ENCODE measurements around the gene HDAC4.

Gene HDAC4

DNA sequence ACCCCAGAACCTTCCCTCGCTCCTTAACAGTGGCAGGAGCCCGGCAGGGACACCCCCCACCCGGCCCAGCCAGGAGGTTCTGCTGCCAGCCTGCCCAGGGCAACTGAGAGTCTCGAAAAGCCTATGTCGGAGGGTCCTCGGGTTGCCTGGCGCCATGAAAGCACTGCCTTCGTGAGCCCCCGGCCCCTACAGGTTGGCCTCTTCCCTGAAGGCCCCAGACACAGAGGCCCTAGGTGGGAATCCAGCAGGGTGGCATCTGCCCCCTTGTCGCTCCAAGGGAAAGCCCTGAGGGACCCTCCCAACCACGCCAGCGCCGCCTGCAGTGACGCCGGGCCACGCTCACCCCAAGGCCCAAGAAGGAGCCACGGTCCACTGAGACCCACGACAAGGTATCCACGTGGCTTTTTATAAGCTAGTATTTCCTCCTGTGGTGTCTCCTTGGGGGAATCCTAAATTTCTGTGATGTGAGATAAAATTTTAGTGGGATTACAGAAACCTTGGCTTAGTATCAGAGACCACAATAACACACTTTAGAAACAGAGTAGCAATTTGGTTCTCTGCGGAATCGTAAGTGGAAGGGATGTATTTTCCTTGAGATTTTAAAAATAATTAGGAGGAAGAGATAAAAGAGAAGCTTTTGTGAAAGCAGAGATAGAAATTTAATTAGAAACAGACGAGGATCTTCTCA lies 138.9 kb downstream of the HDAC4 start:
- Histone ChIP-seq H3K36me3 (ENCODE audit: control insufficient read depth, insufficient read depth, low read length) (no peaks in the 10 kb centered on the region), H3K27me3 (ENCODE audit: control insufficient read depth, insufficient read depth, low read length) (no peaks in the 10 kb centered on the region), H3K9me3 (ENCODE audit: control insufficient read depth, insufficient read depth, low read length) (no peaks in the 10 kb centered on the region), H3K4me3 (ENCODE audit: low read depth, low read length) (no peak overlapping the region), H3K9ac (ENCODE audit: low read depth, low read length) (no peak overlapping the region), H3K4me1 (ENCODE audit: control insufficient read depth, insufficient read depth, low read length) (peaks cover 8% of the 10 kb centered on the region)

- Histone ChIP-seq H3K36me3 (ENCODE audit: control insufficient read depth, insufficient read depth, low read length) (no peaks in the 10 kb centered on the region), H3K4me1 (ENCODE audit: control insufficient read depth, insufficient read depth, low read length) (peaks cover 8% of the 10 kb centered on the region), H3K4me3 (ENCODE audit: low read depth, low read length) (no peak overlapping the region), H3K9ac (ENCODE audit: low read depth, low read length) (no peak overlapping the region), H3K9me3 (ENCODE audit: control insufficient read depth, insufficient read depth, low read length) (no peaks in the 10 kb centered on the region), H3K27me3 (ENCODE audit: control insufficient read depth, insufficient read depth, low read length) (no peaks in the 10 kb centered on the region)
Measured at GRCh38 chr2:239261356-239261755, 139.5 kb downstream of the HDAC4 start.

DNA sequence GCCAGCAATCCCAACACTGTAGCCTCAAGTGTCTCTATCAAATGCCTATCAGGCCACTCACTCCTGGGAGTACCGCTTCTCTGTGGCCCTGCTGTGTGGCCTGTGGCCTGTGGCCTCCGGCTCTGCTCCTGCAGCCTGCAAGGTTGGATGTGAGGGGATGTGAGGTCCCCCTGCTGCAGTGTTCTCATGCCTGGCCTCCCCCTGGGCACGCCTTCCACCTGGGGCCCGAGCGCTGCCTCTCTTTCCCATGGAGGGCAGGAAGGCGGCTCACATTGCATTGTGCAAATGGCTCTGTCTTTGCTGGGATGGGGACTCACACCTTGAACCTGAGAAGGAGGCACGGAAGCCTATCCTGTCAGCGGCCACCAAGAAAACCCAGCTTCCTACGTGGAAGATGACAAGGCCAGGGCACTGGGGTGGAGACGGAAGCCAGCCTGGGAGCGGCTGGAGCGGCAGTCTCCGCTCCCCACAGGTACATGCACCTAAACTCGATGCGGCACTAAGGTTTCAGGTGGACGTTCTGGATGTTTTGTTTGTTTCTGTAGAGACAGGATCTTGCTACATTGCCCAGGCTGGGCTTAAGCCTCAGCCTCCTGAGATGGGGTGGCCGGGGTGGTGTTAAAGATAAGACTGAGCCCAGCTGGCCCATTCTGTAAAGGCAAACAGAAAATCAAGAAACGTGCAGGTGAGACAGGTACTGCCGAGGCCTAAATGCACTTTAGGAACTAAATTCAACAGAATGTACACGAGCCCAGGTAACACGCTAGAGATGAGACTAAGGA lies 140.1 kb downstream of the HDAC4 start:
- Histone ChIP-seq H3K4me1 (ENCODE audit: control insufficient read depth, insufficient read depth, low read length) (peaks cover 8% of the 10 kb centered on the region), H3K36me3 (ENCODE audit: control insufficient read depth, insufficient read depth, low read length) (no peaks in the 10 kb centered on the region)

DNA sequence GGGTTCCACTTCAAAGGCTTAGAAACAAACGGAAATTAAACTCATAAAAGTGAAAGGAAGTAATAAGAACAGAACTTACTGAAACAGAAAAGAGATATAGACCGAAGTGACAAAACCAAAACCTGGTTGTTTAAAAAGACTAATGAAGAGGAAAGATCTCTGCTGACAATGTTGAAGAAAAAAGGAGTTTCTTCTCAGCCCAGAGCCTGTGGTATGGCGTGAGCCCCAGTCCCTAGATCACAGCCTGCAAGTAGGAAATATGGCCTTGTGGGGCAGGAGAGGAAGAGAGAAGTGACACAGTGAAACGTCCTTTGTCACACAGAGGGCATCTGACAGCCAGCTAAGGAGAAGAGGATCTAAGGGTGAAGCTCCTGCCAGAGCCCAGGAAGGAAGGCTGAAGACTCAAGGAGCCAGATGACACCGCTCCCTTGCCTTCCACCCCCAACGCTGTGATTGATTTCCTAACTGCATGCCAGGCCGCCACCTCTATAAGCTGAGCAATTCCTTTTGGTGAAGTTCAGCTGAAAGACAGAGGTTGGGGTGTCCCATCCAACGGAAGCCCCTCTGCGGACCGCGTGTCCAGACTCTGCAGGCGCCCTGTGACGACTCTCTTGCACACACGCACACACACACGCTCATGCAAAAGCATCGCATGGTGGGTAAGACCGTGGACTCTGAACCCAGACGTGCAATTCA lies 141.1 kb downstream of the HDAC4 start:
- Histone ChIP-seq H3K9ac (ENCODE audit: low read depth, low read length) (no peak overlapping the region), H3K4me1 (ENCODE audit: control insufficient read depth, insufficient read depth, low read length) (peaks cover 3% of the 10 kb centered on the region), H3K27me3 (ENCODE audit: control insufficient read depth, insufficient read depth, low read length) (no peaks in the 10 kb centered on the region), H3K4me3 (ENCODE audit: low read depth, low read length) (no peak overlapping the region), H3K9me3 (ENCODE audit: control insufficient read depth, insufficient read depth, low read length) (no peaks in the 10 kb centered on the region), H3K36me3 (ENCODE audit: control insufficient read depth, insufficient read depth, low read length) (no peaks in the 10 kb centered on the region)

More for the DNA sequence above, 140.1 kb downstream of the HDAC4 start:
- no peak overlapping the region for H3K9ac ChIP-seq (ENCODE audit: low read depth, low read length)
- no peaks in the 10 kb centered on the region for H3K9me3 ChIP-seq (ENCODE audit: control insufficient read depth, insufficient read depth, low read length)
- H3K4me3 ChIP-seq (ENCODE audit: low read depth, low read length): no peak overlapping the region
- H3K27me3 ChIP-seq (ENCODE audit: control insufficient read depth, insufficient read depth, low read length): no peaks in the 10 kb centered on the region

- Histone ChIP-seq H3K36me3 (ENCODE audit: control insufficient read depth, insufficient read depth, low read length) (no peaks in the 10 kb centered on the region), H3K9ac (ENCODE audit: low read depth, low read length) (no peak overlapping the region), H3K4me3 (ENCODE audit: low read depth, low read length) (no peak overlapping the region), H3K27me3 (ENCODE audit: control insufficient read depth, insufficient read depth, low read length) (no peaks in the 10 kb centered on the region), H3K4me1 (ENCODE audit: control insufficient read depth, insufficient read depth, low read length) (no peaks in the 10 kb centered on the region), H3K9me3 (ENCODE audit: control insufficient read depth, insufficient read depth, low read length) (no peaks in the 10 kb centered on the region)
Measured at GRCh38 chr2:239259173-239259572, 141.6 kb downstream of the HDAC4 start.

DNA sequence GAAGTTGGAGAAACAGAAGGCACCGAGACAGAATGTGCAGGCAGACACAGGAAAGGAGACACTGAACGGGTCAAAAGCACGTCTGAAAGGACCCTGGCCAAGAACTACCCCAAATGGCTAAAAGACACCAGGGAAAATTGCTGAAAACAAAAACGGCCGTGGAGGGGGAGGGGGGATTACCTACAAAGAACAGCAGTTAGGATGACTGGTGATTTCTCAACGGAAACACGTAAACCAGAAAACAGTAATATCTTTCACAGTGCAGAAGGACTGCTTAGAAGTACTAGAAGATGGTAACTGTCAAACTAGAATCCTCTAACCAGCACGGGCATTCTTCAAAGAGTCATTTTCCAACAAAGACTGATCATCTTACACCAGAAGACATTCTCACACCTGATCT lies 142.6 kb downstream of the HDAC4 start:
- Histone ChIP-seq H3K9ac (ENCODE audit: low read depth, low read length) (no peak overlapping the region), H3K4me3 (ENCODE audit: low read depth, low read length) (no peak overlapping the region), H3K9me3 (ENCODE audit: control insufficient read depth, insufficient read depth, low read length) (no peaks in the 10 kb centered on the region), H3K27me3 (ENCODE audit: control insufficient read depth, insufficient read depth, low read length) (no peaks in the 10 kb centered on the region), H3K36me3 (ENCODE audit: control insufficient read depth, insufficient read depth, low read length) (no peaks in the 10 kb centered on the region), H3K4me1 (ENCODE audit: control insufficient read depth, insufficient read depth, low read length) (peaks cover 5% of the 10 kb centered on the region)

GRCh38 chr2:239257511-239257937 lies 143.3 kb downstream of the HDAC4 start:
- no peaks in the 10 kb centered on the region for H3K9me3 ChIP-seq (ENCODE audit: control insufficient read depth, insufficient read depth, low read length)
- H3K4me3 ChIP-seq (ENCODE audit: low read depth, low read length): no peak overlapping the region
- H3K27me3 ChIP-seq (ENCODE audit: control insufficient read depth, insufficient read depth, low read length): no peaks in the 10 kb centered on the region
- peaks cover 5% of the 10 kb centered on the region for H3K4me1 ChIP-seq (ENCODE audit: control insufficient read depth, insufficient read depth, low read length)
- no peak overlapping the region for H3K9ac ChIP-seq (ENCODE audit: low read depth, low read length)
- no peaks in the 10 kb centered on the region for H3K36me3 ChIP-seq (ENCODE audit: control insufficient read depth, insufficient read depth, low read length)

DNA sequence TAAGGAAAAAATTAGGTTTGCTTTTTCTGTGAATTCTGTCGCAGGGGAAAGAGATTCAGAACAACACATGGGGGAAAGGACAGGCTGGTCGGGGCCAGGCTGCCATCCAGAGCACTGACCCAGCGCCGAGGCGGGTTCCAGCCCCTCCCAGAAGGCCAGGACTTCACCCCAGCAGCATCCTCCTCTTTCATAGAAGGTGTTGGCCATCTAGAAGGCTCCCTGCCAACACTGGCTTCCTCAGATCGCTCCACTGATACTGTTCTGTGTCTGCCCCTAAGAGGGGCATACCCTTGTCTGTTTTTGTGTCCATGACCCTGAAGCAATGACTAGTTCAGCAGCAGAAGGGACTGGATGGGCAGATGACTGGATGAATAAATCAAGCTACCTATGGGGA lies 144.5 kb downstream of the HDAC4 start:
- no peaks in the 10 kb centered on the region for H3K9me3 ChIP-seq (ENCODE audit: control insufficient read depth, insufficient read depth, low read length)
- no peaks in the 10 kb centered on the region for H3K36me3 ChIP-seq (ENCODE audit: control insufficient read depth, insufficient read depth, low read length)
- no peak overlapping the region for H3K9ac ChIP-seq (ENCODE audit: low read depth, low read length)
- H3K27me3 ChIP-seq (ENCODE audit: control insufficient read depth, insufficient read depth, low read length): no peaks in the 10 kb centered on the region
- no peak overlapping the region for H3K4me3 ChIP-seq (ENCODE audit: low read depth, low read length)
- H3K4me1 ChIP-seq (ENCODE audit: control insufficient read depth, insufficient read depth, low read length): peaks cover 5% of the 10 kb centered on the region

DNA sequence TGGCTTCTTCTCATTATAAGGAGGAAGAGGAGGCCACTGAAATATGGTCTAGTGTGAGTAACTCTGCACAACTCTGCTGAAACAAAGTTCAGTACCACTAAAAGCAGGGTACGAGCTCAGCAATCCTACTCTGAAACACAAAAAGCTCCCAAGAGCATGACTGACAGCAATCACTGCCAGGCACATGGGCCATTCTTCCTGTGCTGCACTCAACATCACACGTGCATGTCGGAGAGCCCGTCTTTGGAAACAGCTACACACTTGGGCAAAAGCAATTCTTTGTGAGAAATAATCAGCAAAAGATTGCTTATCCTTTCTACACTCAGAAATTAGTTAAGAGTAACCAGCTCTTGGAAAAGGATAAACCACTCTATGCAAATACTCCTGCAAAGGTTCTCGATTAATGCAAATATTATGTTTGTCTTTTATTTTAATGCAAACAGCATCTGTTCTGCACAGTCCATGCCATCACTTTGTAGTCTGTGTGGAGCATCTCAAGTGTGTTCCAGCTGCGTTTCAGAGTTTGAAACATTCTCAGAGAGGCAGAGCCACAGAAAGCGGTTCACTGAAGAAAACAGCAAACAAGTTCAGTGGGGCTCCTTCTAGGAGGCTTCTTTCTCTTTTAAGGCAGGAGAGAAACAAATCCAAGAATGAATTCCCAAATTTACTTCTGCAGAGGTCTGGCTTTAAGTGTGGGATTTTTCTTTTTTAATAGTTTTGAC lies 145.0 kb downstream of the HDAC4 start:
- H3K4me1 ChIP-seq (ENCODE audit: control insufficient read depth, insufficient read depth, low read length): peaks cover 5% of the 10 kb centered on the region

GRCh38 chr2:239255218-239255617 lies 145.6 kb downstream of the HDAC4 start:
- peaks cover 2% of the 10 kb centered on the region for H3K36me3 ChIP-seq (ENCODE audit: control insufficient read depth, insufficient read depth, low read length)
- no peaks in the 10 kb centered on the region for H3K9me3 ChIP-seq (ENCODE audit: control insufficient read depth, insufficient read depth, low read length)
- no peaks in the 10 kb centered on the region for H3K27me3 ChIP-seq (ENCODE audit: control insufficient read depth, insufficient read depth, low read length)
- H3K4me3 ChIP-seq (ENCODE audit: low read depth, low read length): no peak overlapping the region
- H3K4me1 ChIP-seq (ENCODE audit: control insufficient read depth, insufficient read depth, low read length): peaks cover 5% of the 10 kb centered on the region
- H3K9ac ChIP-seq (ENCODE audit: low read depth, low read length): no peak overlapping the region

More for the DNA sequence above, 145.0 kb downstream of the HDAC4 start:
- Histone ChIP-seq H3K27me3 (ENCODE audit: control insufficient read depth, insufficient read depth, low read length) (no peaks in the 10 kb centered on the region), H3K36me3 (ENCODE audit: control insufficient read depth, insufficient read depth, low read length) (no peaks in the 10 kb centered on the region), H3K9me3 (ENCODE audit: control insufficient read depth, insufficient read depth, low read length) (no peaks in the 10 kb centered on the region), H3K4me3 (ENCODE audit: low read depth, low read length) (no peak overlapping the region), H3K9ac (ENCODE audit: low read depth, low read length) (no peak overlapping the region)

DNA sequence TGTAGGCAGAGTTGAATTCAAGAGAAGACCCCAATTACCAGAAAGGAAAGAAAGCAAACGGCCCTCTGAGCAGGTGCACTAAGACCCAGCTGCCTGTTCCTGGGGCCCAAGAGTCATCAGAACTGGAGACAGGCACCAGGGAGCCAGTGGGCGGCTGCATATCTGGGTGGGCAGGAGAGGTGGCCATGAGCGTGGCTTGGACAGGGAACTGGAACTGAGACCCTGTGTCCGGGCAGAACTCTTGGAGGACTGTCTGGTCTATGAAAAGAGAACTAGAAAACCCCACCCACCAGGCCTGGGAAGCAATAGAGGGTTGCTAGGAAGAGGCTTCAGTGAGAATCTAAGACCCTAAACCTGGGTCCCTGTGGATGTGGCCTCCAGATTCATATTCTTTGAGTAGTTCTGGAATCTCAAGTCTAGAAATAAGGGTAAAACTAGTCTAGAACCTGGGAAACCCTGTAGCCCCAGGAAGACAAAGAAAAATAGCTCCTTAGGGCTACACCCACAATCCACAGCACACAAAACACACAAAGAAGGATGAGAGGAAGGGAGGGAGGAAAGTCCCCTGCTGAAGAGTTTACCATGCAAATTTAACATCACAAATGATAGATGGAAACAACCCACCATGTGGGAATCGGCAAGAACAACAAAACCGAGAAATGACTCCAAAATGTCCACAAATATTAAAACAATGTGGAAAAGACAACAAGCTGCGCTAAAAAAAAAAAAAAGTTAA lies 147.0 kb downstream of the HDAC4 start:
- H3K9ac ChIP-seq (ENCODE audit: low read depth, low read length): no peak overlapping the region
- H3K27me3 ChIP-seq (ENCODE audit: control insufficient read depth, insufficient read depth, low read length): no peaks in the 10 kb centered on the region
- peaks cover 2% of the 10 kb centered on the region for H3K36me3 ChIP-seq (ENCODE audit: control insufficient read depth, insufficient read depth, low read length)
- no peaks in the 10 kb centered on the region for H3K9me3 ChIP-seq (ENCODE audit: control insufficient read depth, insufficient read depth, low read length)
- H3K4me1 ChIP-seq (ENCODE audit: control insufficient read depth, insufficient read depth, low read length): peaks cover 5% of the 10 kb centered on the region
- H3K4me3 ChIP-seq (ENCODE audit: low read depth, low read length): no peak overlapping the region

Data from iPS-15b (cell line).